NCI-H146 treated with DMSO at 0.1 percent for 48 hours (cell line): ENCODE data around the gene SLIT3.

Experiments used
- DNase-seq: peaks from one replicate; lab custom pipeline; 2025; ENCODE audit not compliant: unreplicated experiment; lab: John Stamatoyannopoulos, UW

Gene SLIT3

GRCh38 chr5:168878135-168878745 lies 422.7 kb downstream of the SLIT3 start:
- DNase-seq = no peak

GRCh38 chr5:168877132-168877892 lies 423.6 kb downstream of the SLIT3 start:
- no peak for DNase-seq

GRCh38 chr5:168876419-168876818 lies 424.5 kb downstream of the SLIT3 start:
- DNase-seq = no peak

- no peak for DNase-seq
Measured at GRCh38 chr5:168875832-168876231, 425.1 kb downstream of the SLIT3 start.

- no peak for DNase-seq
Measured at GRCh38 chr5:168874713-168875380, 426.1 kb downstream of the SLIT3 start.

GRCh38 chr5:168872246-168872645 lies 428.7 kb downstream of the SLIT3 start:
- no peak for DNase-seq

GRCh38 chr5:168870910-168871309 lies 430.0 kb downstream of the SLIT3 start:
- DNase-seq = no peak

GRCh38 chr5:168869615-168870227 lies 431.2 kb downstream of the SLIT3 start:
- DNase-seq = no peak

GRCh38 chr5:168867241-168867640 lies 433.7 kb downstream of the SLIT3 start:
- no peak for DNase-seq

- no peak for DNase-seq
Measured at GRCh38 chr5:168865968-168866367, 435.0 kb downstream of the SLIT3 start.

- no peak for DNase-seq
Measured at GRCh38 chr5:168863021-168863420, 437.9 kb downstream of the SLIT3 start.

GRCh38 chr5:168860503-168860902 lies 440.4 kb downstream of the SLIT3 start:
- DNase-seq = no peak

- DNase-seq = no peak
Measured at GRCh38 chr5:168860081-168860480, 440.9 kb downstream of the SLIT3 start.

- no peak for DNase-seq
Measured at GRCh38 chr5:168859471-168859870, 441.5 kb downstream of the SLIT3 start.

GRCh38 chr5:168858994-168859393 lies 441.9 kb downstream of the SLIT3 start:
- DNase-seq = no peak

- no peak for DNase-seq
Measured at GRCh38 chr5:168858371-168858770, 442.6 kb downstream of the SLIT3 start.

GRCh38 chr5:168853972-168854371 lies 447.0 kb downstream of the SLIT3 start:
- no peak for DNase-seq

- no peak for DNase-seq
Measured at GRCh38 chr5:168852329-168852728, 448.6 kb downstream of the SLIT3 start.

- no peak for DNase-seq
Measured at GRCh38 chr5:168851902-168852321, 449.0 kb downstream of the SLIT3 start.

- no peak for DNase-seq
Measured at GRCh38 chr5:168850683-168851082, 450.3 kb downstream of the SLIT3 start.

GRCh38 chr5:168848569-168848968 lies 452.4 kb downstream of the SLIT3 start:
- no peak for DNase-seq
